22Rv1 (cell line): Measurements from ENCODE around the gene CDC42BPB.

ENCODE experiments used
- ZFX ChIP-seq: fragments of 450-650 bp; IDR thresholded peaks from 2 replicates; pipeline ENCODE4 v1.6.1; 2017; ENCODE audit warnings: antibody characterized with exemption, borderline replicate concordance
- TF ChIP-seq, protein P1 (sequence below): fragments of 450-650 bp; IDR thresholded peaks from 2 replicates; pipeline ENCODE4 v1.5.1; 2017; ENCODE audit warnings: mild to moderate bottlenecking

DNA sequence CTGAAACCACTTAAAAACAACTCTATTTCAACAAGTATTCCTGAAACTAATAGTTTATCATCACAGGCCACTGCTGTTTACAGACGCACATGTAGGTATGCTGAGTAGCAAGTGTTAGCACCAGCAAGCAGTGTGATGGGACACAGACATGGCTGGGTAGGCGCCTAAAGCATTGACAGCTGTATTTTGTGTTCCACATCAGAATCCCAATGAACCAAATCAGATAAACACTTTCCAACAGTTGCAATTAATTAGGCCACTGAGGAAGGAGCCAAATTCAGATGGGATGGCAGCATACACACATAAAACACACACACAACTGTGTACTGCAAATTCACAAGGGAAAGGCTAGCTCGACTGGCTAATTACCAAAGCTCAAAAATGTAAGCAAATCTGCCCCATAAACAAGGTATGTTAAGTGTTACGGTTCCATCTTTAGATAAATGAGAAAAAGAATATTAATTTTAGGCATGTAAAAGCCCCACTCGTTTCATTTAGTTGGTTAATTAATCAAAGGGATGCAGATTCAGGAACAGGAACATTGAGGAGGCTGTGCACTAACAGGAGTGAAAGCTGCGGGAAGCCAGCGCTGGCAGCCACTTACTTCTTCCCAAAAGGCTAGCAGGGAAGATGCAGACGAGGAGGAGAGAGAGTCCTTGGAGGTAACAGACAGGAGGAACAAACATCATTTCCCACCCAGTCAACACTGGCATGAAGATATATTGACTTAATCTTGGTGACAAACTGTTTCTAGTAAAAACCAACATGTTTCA lies 101.5 kb downstream of the CDC42BPB start:
- TF ChIP-seq, protein P1, sequence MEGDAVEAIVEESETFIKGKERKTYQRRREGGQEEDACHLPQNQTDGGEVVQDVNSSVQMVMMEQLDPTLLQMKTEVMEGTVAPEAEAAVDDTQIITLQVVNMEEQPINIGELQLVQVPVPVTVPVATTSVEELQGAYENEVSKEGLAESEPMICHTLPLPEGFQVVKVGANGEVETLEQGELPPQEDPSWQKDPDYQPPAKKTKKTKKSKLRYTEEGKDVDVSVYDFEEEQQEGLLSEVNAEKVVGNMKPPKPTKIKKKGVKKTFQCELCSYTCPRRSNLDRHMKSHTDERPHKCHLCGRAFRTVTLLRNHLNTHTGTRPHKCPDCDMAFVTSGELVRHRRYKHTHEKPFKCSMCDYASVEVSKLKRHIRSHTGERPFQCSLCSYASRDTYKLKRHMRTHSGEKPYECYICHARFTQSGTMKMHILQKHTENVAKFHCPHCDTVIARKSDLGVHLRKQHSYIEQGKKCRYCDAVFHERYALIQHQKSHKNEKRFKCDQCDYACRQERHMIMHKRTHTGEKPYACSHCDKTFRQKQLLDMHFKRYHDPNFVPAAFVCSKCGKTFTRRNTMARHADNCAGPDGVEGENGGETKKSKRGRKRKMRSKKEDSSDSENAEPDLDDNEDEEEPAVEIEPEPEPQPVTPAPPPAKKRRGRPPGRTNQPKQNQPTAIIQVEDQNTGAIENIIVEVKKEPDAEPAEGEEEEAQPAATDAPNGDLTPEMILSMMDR, result no peak
- no peak for TF ChIP-seq ZFX
